ENCODE data around the gene MYO18A.

MYO18A gene

GRCh38 chr17:29158096-29158487 lies 22.1 kb downstream of the MYO18A start:
- H3K4me3 ChIP-seq (ENCODE audit: low read depth, low read length): no peak overlapping the region
- TF ChIP-seq CTCF (IDR thresholded peaks at IDR 0.05; ENCODE audit: low read depth, low read length): no peak

GRCh38 chr17:29157310-29157709 lies 22.9 kb downstream of the MYO18A start:
- no peak overlapping the region for H3K4me3 ChIP-seq (ENCODE audit: low read depth, low read length)
- TF ChIP-seq CTCF (IDR thresholded peaks at IDR 0.05; ENCODE audit: low read depth, low read length): no peak

- TF ChIP-seq CTCF (IDR thresholded peaks at IDR 0.05; ENCODE audit: low read depth, low read length): no peak
Observed at GRCh38 chr17:29156781-29157180, 23.4 kb downstream of the MYO18A start.

GRCh38 chr17:29155966-29156338 lies 24.2 kb downstream of the MYO18A start:
- TF ChIP-seq CTCF (IDR thresholded peaks at IDR 0.05; ENCODE audit: low read depth, low read length): no peak
- H3K4me3 ChIP-seq (ENCODE audit: low read depth, low read length): no peak overlapping the region

More at GRCh38 chr17:29156781-29157180, 23.4 kb downstream of the MYO18A start:
- H3K4me3 ChIP-seq (ENCODE audit: low read depth, low read length): no peak overlapping the region

- H3K4me3 ChIP-seq (ENCODE audit: low read depth, low read length): no peak overlapping the region
- TF ChIP-seq CTCF (IDR thresholded peaks at IDR 0.05; ENCODE audit: low read depth, low read length): no peak
Observed at GRCh38 chr17:29155227-29155965, 24.8 kb downstream of the MYO18A start.

GRCh38 chr17:29154516-29155226 lies 25.5 kb downstream of the MYO18A start:
- H3K4me3 ChIP-seq (ENCODE audit: low read depth, low read length): no peak overlapping the region
- no peak for TF ChIP-seq CTCF (IDR thresholded peaks at IDR 0.05; ENCODE audit: low read depth, low read length)

- TF ChIP-seq CTCF (IDR thresholded peaks at IDR 0.05; ENCODE audit: low read depth, low read length): no peak
- no peak overlapping the region for H3K4me3 ChIP-seq (ENCODE audit: low read depth, low read length)
Observed at GRCh38 chr17:29151567-29151966, 28.6 kb downstream of the MYO18A start.
